Transverse colon (tissue), 3 donors: Measurements from ENCODE around the gene PTS.

Experiments
- CTCF ChIP-seq, 5 experiments: fragments of 200-600 bp in 3 of 5; fragments of 450-650 bp in 2 of 5; sonication (generic) in 3 of 5; IDR thresholded peaks; 1 replicate in 2 of 5; 2 replicates in 3 of 5; pipeline ENCODE4 v1.5.1; 2016 to 2017; ENCODE audit warnings: antibody characterized with exemption in 5 of 5, inconsistent platforms in 3 of 5, mild to moderate bottlenecking in 2 of 5, moderate library complexity in 1 of 5
- POLR2A ChIP-seq: fragments of 450-650 bp; IDR thresholded peaks from one replicate; pipeline ENCODE4 v1.6.1; 2016; ENCODE audit warnings: antibody characterized with exemption, mild to moderate bottlenecking, moderate library complexity

DNA sequence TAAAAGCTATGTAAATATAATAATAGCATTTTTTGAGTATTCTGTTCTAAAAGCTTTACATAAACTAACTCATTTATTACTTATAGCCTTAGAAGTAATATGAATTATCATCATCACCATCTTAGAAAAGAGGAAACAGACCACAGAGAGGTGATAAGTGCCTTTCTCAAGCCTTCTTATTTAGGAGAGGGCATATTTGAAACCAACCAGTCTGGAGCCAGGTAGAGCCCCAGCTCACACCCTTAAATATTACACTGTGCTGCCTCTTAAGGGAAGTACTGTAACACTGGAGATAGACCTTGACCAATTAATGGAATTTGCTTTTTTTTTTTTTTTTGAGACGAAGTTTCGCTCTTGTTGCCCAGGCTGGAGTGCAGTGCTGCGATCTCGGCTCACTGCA lies 48.6 kb upstream of the PTS start:
- TF ChIP-seq CTCF (IDR thresholded peaks at IDR 0.05), result no peak
- no peak for TF ChIP-seq POLR2A
